GM21528 (cell line): ENCODE results near the gene JARID2.

Source experiments
- ATAC-seq: cut with Tn5 transposase; IDR thresholded peaks from one replicate; pipeline ENCODE4 v1.9.1; 2021; ENCODE audit warnings: mild to moderate bottlenecking, moderate library complexity; ENCODE audit not compliant: unreplicated experiment, low FRiP score

Gene JARID2

GRCh38 chr6:15429141-15430110 is 183.6 kb downstream of the JARID2 start:
- no peak for ATAC-seq

GRCh38 chr6:15430186-15430585 is 184.3 kb downstream of the JARID2 start:
- ATAC-seq: no peak

GRCh38 chr6:15430931-15431405 is 185.1 kb downstream of the JARID2 start:
- no peak for ATAC-seq

GRCh38 chr6:15431762-15432483 is 186.1 kb downstream of the JARID2 start:
- ATAC-seq: no peak

GRCh38 chr6:15433511-15433861 is 187.6 kb downstream of the JARID2 start:
- ATAC-seq: no peak

DNA sequence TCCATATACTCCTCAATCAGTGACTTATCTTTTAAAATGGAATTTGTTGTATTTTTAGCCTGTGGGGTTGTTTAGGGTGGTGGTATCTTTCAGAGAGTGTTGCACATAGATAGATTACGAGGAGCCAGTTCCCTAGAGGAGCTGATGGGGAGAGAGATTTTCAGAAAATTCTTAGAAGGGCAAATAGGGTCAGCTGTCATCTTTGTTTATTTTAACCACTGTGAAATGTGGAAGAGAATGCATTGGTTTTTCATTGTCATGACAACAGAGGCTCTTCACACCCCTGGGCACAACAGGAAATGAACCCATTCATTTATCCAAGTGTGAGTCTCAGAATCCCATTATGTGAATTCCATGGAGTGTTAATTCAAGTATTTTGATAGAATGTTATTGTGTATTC is 188.4 kb downstream of the JARID2 start:
- no peak for ATAC-seq

GRCh38 chr6:15434823-15435380 is 189.0 kb downstream of the JARID2 start:
- ATAC-seq: no peak

GRCh38 chr6:15435468-15435867 is 189.6 kb downstream of the JARID2 start:
- no peak for ATAC-seq

- no peak for ATAC-seq
Observed at GRCh38 chr6:15436451-15436850, 190.6 kb downstream of the JARID2 start.

DNA sequence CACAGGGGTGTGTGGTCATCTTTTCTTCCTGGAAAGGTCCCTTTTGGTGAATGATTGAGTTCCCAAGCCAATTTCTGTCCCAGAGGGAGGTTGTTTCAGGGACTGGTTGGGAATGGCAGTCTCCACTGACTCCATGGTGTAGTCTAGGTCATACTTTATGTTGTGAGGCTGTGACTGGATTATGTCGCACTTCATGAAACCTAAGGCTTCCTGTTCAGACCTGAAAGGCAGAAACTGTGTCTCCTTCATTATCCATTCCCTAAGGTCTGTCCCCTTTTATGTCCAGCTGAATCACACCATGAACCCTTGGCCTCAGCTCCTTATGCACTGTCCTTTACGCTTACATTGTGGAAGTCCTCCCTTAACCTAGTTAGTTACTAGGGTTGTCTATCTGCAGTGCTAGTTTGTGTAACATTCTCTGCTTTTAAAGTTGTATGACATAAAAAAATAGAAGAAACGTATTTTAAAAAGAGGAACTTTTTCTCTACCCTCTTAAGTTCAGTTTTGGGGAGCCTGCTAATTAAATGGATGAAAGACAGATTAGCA is 191.3 kb downstream of the JARID2 start:
- ATAC-seq: no peak

DNA sequence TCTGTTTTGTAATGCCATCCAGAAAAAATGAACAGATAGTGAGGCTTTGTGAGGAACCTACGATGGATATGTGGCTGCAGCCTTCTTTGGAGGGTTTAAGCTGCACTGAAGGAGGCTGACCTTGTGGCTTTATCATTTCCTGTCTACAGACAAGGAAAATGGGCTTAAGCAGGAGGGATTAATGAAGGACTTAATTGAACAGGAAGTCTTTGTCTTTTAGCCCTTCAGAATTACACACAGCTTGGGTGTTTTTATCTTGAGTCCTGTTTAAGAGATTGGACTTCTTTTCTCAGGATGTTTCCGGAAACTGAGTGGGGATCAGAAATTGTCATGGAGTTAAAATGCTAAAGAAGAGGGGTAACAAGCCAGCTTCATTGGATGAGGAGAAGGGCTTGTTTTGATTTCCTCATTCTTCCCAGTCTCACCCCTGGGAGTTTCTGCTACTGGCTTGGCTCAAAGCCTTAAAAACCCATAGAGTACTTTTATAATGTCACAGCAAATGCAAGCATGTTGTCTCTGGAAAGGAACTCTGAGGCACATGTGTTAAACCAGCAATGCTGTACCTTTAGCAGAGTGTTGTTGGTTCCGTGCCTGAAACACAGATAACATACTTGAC is 193.6 kb downstream of the JARID2 start:
- ATAC-seq: no peak

DNA sequence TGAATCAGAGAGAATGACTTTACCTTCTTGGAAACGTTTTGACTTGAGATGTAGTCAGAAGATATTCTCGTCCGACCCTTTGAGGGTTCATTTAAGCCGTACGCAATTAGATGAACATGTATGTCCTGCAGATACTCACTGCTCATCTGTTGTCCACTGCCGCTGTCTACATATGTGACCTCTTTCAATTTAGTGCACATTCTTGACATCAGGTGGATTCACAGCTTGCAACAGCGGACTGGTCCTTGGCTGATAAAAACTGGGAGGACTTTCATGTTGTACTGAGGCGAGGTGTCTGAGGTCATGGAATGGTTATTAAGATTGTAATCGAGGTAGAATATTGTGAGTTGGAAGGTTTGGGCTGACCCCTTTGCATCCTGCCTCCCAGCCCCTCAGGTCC is 194.2 kb downstream of the JARID2 start:
- no peak for ATAC-seq

GRCh38 chr6:15441215-15441868 is 195.5 kb downstream of the JARID2 start:
- no peak for ATAC-seq

DNA sequence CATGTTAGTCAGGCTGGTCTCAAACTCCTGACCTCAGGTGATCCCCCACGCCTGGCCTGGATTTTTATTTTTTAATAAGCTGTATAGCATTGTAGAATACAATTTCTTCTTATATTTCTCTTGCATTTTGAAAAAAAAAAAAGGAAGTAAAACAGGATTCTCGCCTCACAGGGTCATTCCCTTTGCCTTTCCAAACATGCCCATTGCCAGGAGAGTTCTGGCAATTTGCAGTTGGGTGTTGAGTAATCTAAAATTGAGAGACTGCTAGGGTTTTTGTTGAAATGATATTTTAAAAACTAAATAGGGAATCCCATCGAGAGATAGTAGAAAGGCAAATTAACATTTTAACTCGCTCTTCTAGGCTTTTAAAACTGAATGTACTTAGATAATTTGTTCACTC is 196.1 kb downstream of the JARID2 start:
- ATAC-seq: no peak

DNA sequence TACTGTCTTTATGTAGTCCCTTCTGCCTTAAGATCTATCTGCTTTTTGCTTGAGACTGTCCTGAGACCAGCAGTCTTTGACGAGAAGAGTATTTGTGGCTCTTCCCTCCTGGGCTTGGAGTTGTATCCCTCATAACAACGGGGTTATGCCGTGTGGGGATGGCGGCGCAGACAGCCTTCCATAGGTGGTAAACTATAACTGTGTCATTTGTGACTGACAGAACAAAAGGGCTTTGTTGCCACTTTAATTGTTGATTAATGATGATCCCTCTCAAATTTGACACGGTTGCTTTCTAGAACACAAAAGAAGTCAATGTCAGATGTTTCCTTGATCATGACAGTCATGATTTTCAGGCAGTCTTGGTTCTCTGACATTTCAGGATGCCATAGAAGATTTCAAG is 196.6 kb downstream of the JARID2 start:
- no peak for ATAC-seq

GRCh38 chr6:15443119-15443830 is 197.4 kb downstream of the JARID2 start:
- no peak for ATAC-seq

DNA sequence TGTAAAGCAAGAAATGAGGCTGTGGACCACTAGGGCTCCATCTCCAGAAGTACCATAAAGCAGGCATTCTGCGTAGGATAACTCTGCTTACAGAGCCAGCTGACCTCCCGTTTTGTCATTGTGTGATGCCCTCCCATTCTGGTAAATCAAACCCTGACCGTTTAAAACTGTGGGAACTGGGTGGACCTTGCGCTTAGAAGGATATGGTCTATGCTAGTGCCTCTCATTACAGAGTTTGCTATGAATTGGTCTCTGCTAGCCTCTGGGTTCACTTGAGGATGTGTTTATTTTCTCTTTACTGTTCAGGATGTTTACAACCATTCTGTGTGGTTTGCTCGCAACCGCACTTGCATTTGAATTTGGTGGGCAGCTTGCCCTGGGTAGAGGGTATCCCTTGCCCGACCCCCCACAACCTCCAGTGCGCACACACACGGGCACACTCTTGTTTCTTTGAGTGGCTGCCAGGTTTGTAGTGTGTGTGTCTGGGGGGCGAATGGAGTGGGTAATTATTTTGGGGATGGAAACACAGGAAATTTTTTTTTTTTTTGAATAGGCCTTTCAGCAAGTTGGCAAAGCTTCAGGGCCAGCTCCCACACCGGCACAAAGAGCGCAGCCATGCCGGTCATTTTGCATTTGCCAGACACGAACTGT is 198.3 kb downstream of the JARID2 start:
- ATAC-seq: no peak

DNA sequence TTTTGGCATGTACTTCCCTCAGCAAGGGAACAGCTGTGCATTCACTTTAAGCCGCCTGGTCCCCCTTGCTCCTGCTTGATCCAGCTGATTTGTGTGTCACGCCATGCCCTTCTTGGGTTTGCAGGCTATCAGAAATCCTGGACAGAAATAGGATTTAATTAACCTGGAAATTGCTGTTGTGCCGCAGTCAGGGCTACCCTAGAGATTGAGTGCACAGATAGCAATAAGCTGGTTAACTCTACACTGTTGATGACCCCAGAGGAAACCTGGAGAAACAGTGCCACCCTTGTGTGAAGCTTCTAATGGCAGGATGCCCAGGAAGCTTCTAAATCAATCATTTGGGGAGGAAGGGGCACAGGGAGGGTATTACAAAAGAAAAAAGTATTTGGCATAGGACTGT is 199.0 kb downstream of the JARID2 start:
- no peak for ATAC-seq
